C4-2B (cell line): ENCODE data around the gene LAMA2.

Source experiments
- CTCF ChIP-seq: fragments of 450-650 bp; conservative IDR thresholded peaks from 2 replicates; pipeline ENCODE4 v1.5.1; 2017; ENCODE audit warnings: mild to moderate bottlenecking
- ZFX ChIP-seq: fragments of 450-650 bp; IDR thresholded peaks from 2 replicates; pipeline ENCODE4 v1.6.1; 2017

GRCh38 chr6:129041563-129041962, 158.6 kb downstream of the LAMA2 start:
- TF ChIP-seq CTCF (no peak), ZFX (no peak)
